Endodermal cell (in vitro differentiated cells): ENCODE measurements around the gene OR6S1. TPM values are rescaled to one million over a fixed set of nuclear protein-coding genes. Genes with fewer than 3 reads are reported as not detected.

ENCODE experiments used
- DNase-seq: peaks from one replicate; pipeline ENCODE4 v3.0.0-alpha.2; 2017
- H3K27ac ChIP-seq: 2 replicates; pipeline ENCODE4 v1.5.1; 2013; ENCODE audit warnings: mild to moderate bottlenecking, low read depth, low read length, moderate library complexity
- H3K27me3 ChIP-seq: 2 replicates; pipeline ENCODE4 v1.6.1; 2013; ENCODE audit warnings: mild to moderate bottlenecking, low read length, moderate library complexity; ENCODE audit not compliant: insufficient read depth, control insufficient read depth, poor library complexity, severe bottlenecking
- H3K36me3 ChIP-seq: 2 replicates; pipeline ENCODE4 v1.7.0; 2013; ENCODE audit warnings: mild to moderate bottlenecking, low read length, moderate library complexity; ENCODE audit not compliant: control insufficient read depth, insufficient read depth
- H3K4me1 ChIP-seq: one replicate; pipeline ENCODE4 v1.7.0; 2013; ENCODE audit warnings: low read length; ENCODE audit not compliant: control insufficient read depth, insufficient read depth
- H3K4me3 ChIP-seq: 2 replicates; pipeline ENCODE4 v1.5.1; 2013; ENCODE audit warnings: mild to moderate bottlenecking, low read length, moderate library complexity
- H3K9ac ChIP-seq: 2 replicates; pipeline ENCODE4 v1.6.1; 2013; ENCODE audit warnings: mild to moderate bottlenecking, low read length, moderate library complexity; ENCODE audit not compliant: poor library complexity, severe bottlenecking; ENCODE audit errors: extremely low read depth
- H3K9me3 ChIP-seq: 2 replicates; pipeline ENCODE4 v1.6.1; 2013; ENCODE audit warnings: mild to moderate bottlenecking, low read length, moderate library complexity; ENCODE audit not compliant: control insufficient read depth
- H3K27ac Mint-ChIP-seq: 2 replicates; pipeline ENCODE4 v1.8.0; 2020; ENCODE audit warnings: mixed read lengths
- H3K27me3 Mint-ChIP-seq: 2 replicates; pipeline ENCODE4 v1.8.0; 2021; ENCODE audit warnings: mild to moderate bottlenecking, mixed read lengths; ENCODE audit not compliant: insufficient read depth
- H3K36me3 Mint-ChIP-seq: 2 replicates; pipeline ENCODE4 v1.8.0; 2020; ENCODE audit warnings: low read depth, mixed read lengths
- H3K4me1 Mint-ChIP-seq: 2 replicates; pipeline ENCODE4 v1.8.0; 2020; ENCODE audit warnings: mixed read lengths
- H3K4me3 Mint-ChIP-seq: 2 replicates; pipeline ENCODE4 v1.8.0; 2020; ENCODE audit warnings: mild to moderate bottlenecking, moderate library complexity, mixed read lengths
- H3K9me3 Mint-ChIP-seq: 2 replicates; pipeline ENCODE4 v1.8.0; 2020; ENCODE audit warnings: mild to moderate bottlenecking, mixed read lengths
- CTCF ChIP-seq: fragments of 200-600 bp; sonication (generic); conservative IDR thresholded peaks from 2 replicates; pipeline ENCODE4 v1.5.0; 2021; ENCODE audit warnings: antibody characterized with exemption, mild to moderate bottlenecking
- WGBS, 2 experiments: methylation state at CpG; one replicate each; pipeline versions ENCODE4 v1.1.5 to v1.1.7; 2013; ENCODE audit warnings: missing lambda C conversion rate in 2 of 2, mixed read lengths in 1 of 2; ENCODE audit not compliant: insufficient coverage in 1 of 2, insufficient read length in 1 of 2; 5-methylcytosine and 5-hydroxymethylcytosine counted together
- total RNA-seq, 2 donors: library from RNA; stranded (reverse); fragmentation: NEBNext Ultra II Directional in 1 of 2; extraction: Animal tissue kit (Norgen Biotek cat#: 25700) in 1 of 2; gene quantifications; 2 replicates in 1 of 2; 3 replicates in 1 of 2; pipeline ENCODE4 v1.2.1, GENCODE V29; 2021

Gene OR6S1
- total RNA-seq, 2 donors from 2014 or later: not detected

- H3K4me1 Mint-ChIP-seq: peaks cover 10% of the 10 kb centered on the region
- H3K27me3 Mint-ChIP-seq: peaks cover 2% of the 10 kb centered on the region
- Histone ChIP-seq H3K27ac (no peak overlapping the region), H3K4me1 (peaks cover 4% of the 10 kb centered on the region), H3K36me3 (no peaks in the 10 kb centered on the region), H3K4me3 (peak overlapping the region; percentile 98), H3K27me3 (no peaks in the 10 kb centered on the region), H3K9ac (no peak overlapping the region), H3K9me3 (no peaks in the 10 kb centered on the region)
- no peaks in the 10 kb centered on the region for H3K9me3 Mint-ChIP-seq
- H3K4me3 Mint-ChIP-seq: no peak overlapping the region
- 85 to 88% methylated on average over 6 to 7 of the region's 8 CpGs for WGBS, 2 experiments
- TF ChIP-seq CTCF: no peak
- no peaks in the 10 kb centered on the region for H3K36me3 Mint-ChIP-seq
- DNase-seq: peak; percentile 29
- no peak overlapping the region for H3K27ac Mint-ChIP-seq
Measured at GRCh38 chr14:20680363-20680762, 38.9 kb upstream of the OR6S1 start.

GRCh38 chr14:20679907-20680306, 38.4 kb upstream of the OR6S1 start:
- H3K4me3 ChIP-seq: peak overlapping the region; percentile 98
- H3K9me3 ChIP-seq: no peaks in the 10 kb centered on the region
- H3K9ac ChIP-seq: no peak overlapping the region
- no peaks in the 10 kb centered on the region for H3K36me3 ChIP-seq
- no peak for TF ChIP-seq CTCF
- Mint-ChIP-seq H3K27me3 (peaks cover 2% of the 10 kb centered on the region), H3K9me3 (no peaks in the 10 kb centered on the region), H3K4me1 (peaks cover 10% of the 10 kb centered on the region), H3K36me3 (no peaks in the 10 kb centered on the region), H3K27ac (no peak overlapping the region), H3K4me3 (no peak overlapping the region)
- WGBS, 2 experiments: 88% methylated on average over 1 of the region's 1 CpG; no CpG with 5 or more reads in 1 of the 2 experiments
- peak; percentile 77 for DNase-seq
- no peaks in the 10 kb centered on the region for H3K27me3 ChIP-seq
- H3K27ac ChIP-seq: no peak overlapping the region
- peaks cover 4% of the 10 kb centered on the region for H3K4me1 ChIP-seq

GRCh38 chr14:20676072-20676471, 34.6 kb upstream of the OR6S1 start:
- Mint-ChIP-seq H3K27me3 (peaks cover 2% of the 10 kb centered on the region), H3K27ac (no peak overlapping the region), H3K9me3 (no peaks in the 10 kb centered on the region), H3K36me3 (no peaks in the 10 kb centered on the region), H3K4me1 (peaks cover 16% of the 10 kb centered on the region), H3K4me3 (no peak overlapping the region)
- no peaks in the 10 kb centered on the region for H3K36me3 ChIP-seq
- no peaks in the 10 kb centered on the region for H3K9me3 ChIP-seq
- H3K27me3 ChIP-seq: no peaks in the 10 kb centered on the region
- H3K4me3 ChIP-seq: no peak overlapping the region
- peak; percentile 28 for DNase-seq
- no peak overlapping the region for H3K9ac ChIP-seq
- peaks cover 4% of the 10 kb centered on the region for H3K4me1 ChIP-seq
- TF ChIP-seq CTCF: no peak
- WGBS, 2 experiments: 90 to 100% methylated on average over 2 of the region's 2 CpGs
- no peak overlapping the region for H3K27ac ChIP-seq
